ENCODE data around the gene NSUN3.

NSUN3 gene

GRCh38 chr3:94132777-94133176, 69.9 kb downstream of the NSUN3 start:
- DNase-seq, result no peak

- no peak for DNase-seq
Measured at GRCh38 chr3:94136133-94136532, 73.3 kb downstream of the NSUN3 start.

GRCh38 chr3:94137377-94137776, 74.5 kb downstream of the NSUN3 start:
- no peak for DNase-seq

- no peak for DNase-seq
Measured at GRCh38 chr3:94146455-94146854, 83.6 kb downstream of the NSUN3 start.

GRCh38 chr3:94147012-94147411, 84.2 kb downstream of the NSUN3 start:
- DNase-seq, result no peak

GRCh38 chr3:94150113-94150512, 87.3 kb downstream of the NSUN3 start:
- DNase-seq, result no peak

GRCh38 chr3:94156626-94157025, 93.8 kb downstream of the NSUN3 start:
- DNase-seq, result peak; percentile 54 to 96

GRCh38 chr3:94158512-94158911, 95.7 kb downstream of the NSUN3 start:
- no peak for DNase-seq

GRCh38 chr3:94159062-94159828, 96.4 kb downstream of the NSUN3 start:
- DNase-seq, result peak; percentile 18 to 67

- DNase-seq, result no peak
Measured at GRCh38 chr3:94162700-94163099, 99.8 kb downstream of the NSUN3 start.

GRCh38 chr3:94167346-94167745, 104.5 kb downstream of the NSUN3 start:
- no peak for DNase-seq

GRCh38 chr3:94167796-94168195, 104.9 kb downstream of the NSUN3 start:
- peak; percentile 97 to 99 for DNase-seq

- DNase-seq, result peak in 1 of 2 experiments; percentile 36
Measured at GRCh38 chr3:94171954-94172353, 109.1 kb downstream of the NSUN3 start.

GRCh38 chr3:94172695-94173310, 109.9 kb downstream of the NSUN3 start:
- DNase-seq, result no peak

GRCh38 chr3:94173673-94174434, 111.0 kb downstream of the NSUN3 start:
- DNase-seq, result no peak

- no peak for DNase-seq
Measured at GRCh38 chr3:94175677-94176076, 112.8 kb downstream of the NSUN3 start.

- DNase-seq, result peak in 1 of 2 experiments; percentile 54
Measured at GRCh38 chr3:94176988-94177745, 114.3 kb downstream of the NSUN3 start.

Data from NCI-H524 (cell line).